Cardiac septum (tissue), 1 donor: ENCODE data around the gene CHST11. TPM values are rescaled to one million over a fixed set of nuclear protein-coding genes. Genes with fewer than 3 reads are reported as not detected.

Experiments used
- DNase-seq: peaks from one replicate; pipeline ENCODE4 v3.0.0-alpha.2; 2020; ENCODE audit warnings: low spot score
- intact Hi-C: fragments of 100-400 bp; cut with DNase I; formaldehyde crosslinking; loops from one replicate; pipeline ENCODE4 v1.14.0; 2022
- total RNA-seq: library from RNA; stranded (reverse); fragmentation: NEBNext Ultra II Directional; extraction: Animal tissue kit (Norgen Biotek cat#: 25700); gene quantifications from one replicate; pipeline ENCODE4 v1.2.1, GENCODE V29; 2021
- donor health status: DM: no; HTN: no; CAD: no.

CHST11 gene
- total RNA-seq, 1 donor from 2014 or later = 6.1 TPM

GRCh38 chr12:104653730-104654664 lies 197.2 kb downstream of the CHST11 start:
- peak; percentile 54 for DNase-seq
- intact Hi-C loops = no loop called here

GRCh38 chr12:104654665-104655609 lies 198.2 kb downstream of the CHST11 start:
- peak; percentile 27 for DNase-seq
- intact Hi-C loops = no loop called here

- intact Hi-C loops = no loop called here
- DNase-seq = peak; percentile 50
Observed at GRCh38 chr12:104656383-104656782, 199.6 kb downstream of the CHST11 start.

GRCh38 chr12:104656921-104657320 lies 200.2 kb downstream of the CHST11 start:
- no peak for DNase-seq
- intact Hi-C loops = no loop called here

- intact Hi-C loops = no loop called here
- no peak for DNase-seq
Observed at GRCh38 chr12:104657726-104658484, 201.2 kb downstream of the CHST11 start.

- intact Hi-C loops = no loop called here
Observed at GRCh38 chr12:104659058-104659457, 202.3 kb downstream of the CHST11 start.

GRCh38 chr12:104662203-104662602 lies 205.5 kb downstream of the CHST11 start:
- no peak for DNase-seq
- intact Hi-C loops = no loop called here

More at GRCh38 chr12:104659058-104659457, 202.3 kb downstream of the CHST11 start:
- no peak for DNase-seq

- intact Hi-C loops = no loop called here
- no peak for DNase-seq
Observed at GRCh38 chr12:104662908-104663307, 206.2 kb downstream of the CHST11 start.

GRCh38 chr12:104664351-104664750 lies 207.6 kb downstream of the CHST11 start:
- intact Hi-C loops = no loop called here
- DNase-seq = no peak

GRCh38 chr12:104665296-104665695 lies 208.5 kb downstream of the CHST11 start:
- intact Hi-C loops = loop anchor here (5.0 kb wide), 1 partner anchor 258 kb away; no protein-coding TSS in a partner anchor
- no peak for DNase-seq

GRCh38 chr12:104667139-104667538 lies 210.4 kb downstream of the CHST11 start:
- no peak for DNase-seq
- intact Hi-C loops = loop anchor here (5.0 kb wide), 1 partner anchor 260 kb away; no protein-coding TSS in a partner anchor

- no peak for DNase-seq
- intact Hi-C loops = loop anchor here (5.0 kb wide), 1 partner anchor 261 kb away; no protein-coding TSS in a partner anchor
Observed at GRCh38 chr12:104668274-104668718, 211.5 kb downstream of the CHST11 start.

GRCh38 chr12:104669089-104669721 lies 212.5 kb downstream of the CHST11 start:
- peak; percentile 84 for DNase-seq
- intact Hi-C loops = loop anchor here (5.0 kb wide), 1 partner anchor 262 kb away; no protein-coding TSS in a partner anchor

GRCh38 chr12:104669851-104670337 lies 213.1 kb downstream of the CHST11 start:
- intact Hi-C loops = loop anchor here (2.0 to 10.0 kb wide), 4 partner anchors 31 to 285 kb away; no protein-coding TSS in a partner anchor
- DNase-seq = peak; percentile 76

GRCh38 chr12:104670439-104671408 lies 214.0 kb downstream of the CHST11 start:
- DNase-seq = no peak
- intact Hi-C loops = loop anchor here (2.0 to 10.0 kb wide), 3 partner anchors 32 to 286 kb away; no protein-coding TSS in a partner anchor

- intact Hi-C loops = loop anchor here (2.0 to 10.0 kb wide), 4 partner anchors 33 to 287 kb away; partner anchors contain the start of gene CHST11
- DNase-seq = peak; percentile 94
Observed at GRCh38 chr12:104671409-104672095, 214.8 kb downstream of the CHST11 start.
